ENCODE results near the gene ZNF610.

DNA sequence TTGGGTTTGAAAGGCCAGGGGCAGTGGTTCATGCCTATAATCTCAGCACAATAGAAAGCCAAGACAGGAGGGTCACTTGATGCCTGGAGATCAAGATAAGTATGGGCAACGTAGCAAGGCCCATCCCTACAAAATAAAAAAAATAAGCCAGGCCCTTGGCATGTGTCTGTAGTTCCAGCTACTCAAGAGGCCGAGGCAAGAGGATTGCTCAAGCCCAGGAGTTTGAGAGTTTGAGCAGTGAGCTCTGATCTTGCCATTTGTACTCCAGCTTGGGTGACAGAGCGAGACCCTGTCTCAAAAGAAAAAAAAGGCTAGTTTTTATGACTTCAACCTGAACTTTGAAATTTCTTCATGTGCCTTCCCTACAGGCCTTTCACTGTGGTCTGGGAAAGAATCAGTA lies 44.3 kb upstream of the ZNF610 start:
- TF ChIP-seq EZH2 (IDR thresholded peaks at IDR 0.05) (no peak), POLR2AphosphoS5 (IDR thresholded peaks at IDR 0.05; ENCODE audit: borderline replicate concordance, low read depth, low read length) (no peak), FOXP2 (optimal IDR thresholded peaks at IDR 0.05; ENCODE audit: control extremely low read depth, extremely low read length, insufficient read depth) (no peak)

Measured in SK-N-MC (cell line).